Stimulated activated memory B cell treated with anti-CD40 and anti-IgM and Interleukin-4, amounts not matched to agents 10 μg/mL and 1 μg/mL and 100 μg/mL, for 72 hours (primary cell): Measurements from ENCODE around the gene POLR3GL.
"Not testable (repeated sequence)": the region's sequence is repeated elsewhere in the genome, so short reads cannot be mapped to it uniquely, and the experiment has no call there.

Experiments
- ATAC-seq: fragments of 150-1000 bp; cut with Tn5 transposase; 2 replicates; pipeline ENCODE4 v1.10.0; 2021
- H3K27ac Mint-ChIP-seq: one replicate; pipeline ENCODE4 v1.8.0; 2022; ENCODE audit warnings: mild to moderate bottlenecking, mixed read lengths
- H3K27me3 Mint-ChIP-seq: one replicate; pipeline ENCODE4 v1.8.0; 2022; ENCODE audit warnings: mixed read lengths
- H3K36me3 Mint-ChIP-seq: one replicate; pipeline ENCODE4 v1.8.0; 2022; ENCODE audit warnings: mixed read lengths
- H3K4me1 Mint-ChIP-seq: one replicate; pipeline ENCODE4 v1.8.0; 2022; ENCODE audit warnings: mixed read lengths
- H3K4me3 Mint-ChIP-seq: one replicate; pipeline ENCODE4 v1.8.0; 2022; ENCODE audit warnings: mild to moderate bottlenecking, moderate library complexity, mixed read lengths
- H3K9me3 Mint-ChIP-seq: one replicate; pipeline ENCODE4 v1.8.0; 2022; ENCODE audit warnings: mixed read lengths

Gene POLR3GL

DNA sequence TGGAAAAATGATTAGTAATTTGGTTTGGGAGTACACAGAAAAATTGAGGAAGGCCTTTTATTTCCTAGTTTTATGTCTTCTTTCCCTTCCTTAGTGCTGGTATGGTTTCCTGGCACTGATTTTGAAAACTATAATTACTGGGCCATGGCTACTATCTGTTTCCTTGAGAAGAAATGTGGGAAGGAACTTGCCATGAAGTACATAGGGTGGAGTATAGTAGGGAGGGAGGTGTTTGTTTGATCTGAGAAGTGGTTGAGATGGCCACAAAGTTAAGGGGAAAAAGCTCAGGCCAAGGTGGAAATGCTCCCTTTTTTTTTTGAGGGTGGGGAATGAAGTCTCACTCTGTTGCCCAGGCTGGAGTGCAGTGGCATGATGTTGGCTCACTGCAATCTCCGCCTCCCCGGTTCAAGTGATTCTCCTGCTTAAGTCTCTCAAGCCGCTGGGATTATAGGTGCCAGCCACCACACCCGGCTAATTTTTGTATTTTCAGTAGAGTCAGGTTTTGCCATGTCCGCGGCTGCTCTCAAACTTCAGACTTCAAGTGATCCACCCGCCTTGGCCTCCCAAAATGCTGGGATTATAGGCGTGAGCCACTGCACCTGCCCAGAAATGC, 45.7 kb downstream of the POLR3GL start:
- ATAC-seq: no peak
- Mint-ChIP-seq H3K9me3 (no peaks in the 10 kb centered on the region), H3K4me3 (no peak overlapping the region), H3K27me3 (no peaks in the 10 kb centered on the region), H3K27ac (peak overlapping the region; percentile 28), H3K36me3 (no peaks in the 10 kb centered on the region), H3K4me1 (peaks cover 30% of the 10 kb centered on the region)

DNA sequence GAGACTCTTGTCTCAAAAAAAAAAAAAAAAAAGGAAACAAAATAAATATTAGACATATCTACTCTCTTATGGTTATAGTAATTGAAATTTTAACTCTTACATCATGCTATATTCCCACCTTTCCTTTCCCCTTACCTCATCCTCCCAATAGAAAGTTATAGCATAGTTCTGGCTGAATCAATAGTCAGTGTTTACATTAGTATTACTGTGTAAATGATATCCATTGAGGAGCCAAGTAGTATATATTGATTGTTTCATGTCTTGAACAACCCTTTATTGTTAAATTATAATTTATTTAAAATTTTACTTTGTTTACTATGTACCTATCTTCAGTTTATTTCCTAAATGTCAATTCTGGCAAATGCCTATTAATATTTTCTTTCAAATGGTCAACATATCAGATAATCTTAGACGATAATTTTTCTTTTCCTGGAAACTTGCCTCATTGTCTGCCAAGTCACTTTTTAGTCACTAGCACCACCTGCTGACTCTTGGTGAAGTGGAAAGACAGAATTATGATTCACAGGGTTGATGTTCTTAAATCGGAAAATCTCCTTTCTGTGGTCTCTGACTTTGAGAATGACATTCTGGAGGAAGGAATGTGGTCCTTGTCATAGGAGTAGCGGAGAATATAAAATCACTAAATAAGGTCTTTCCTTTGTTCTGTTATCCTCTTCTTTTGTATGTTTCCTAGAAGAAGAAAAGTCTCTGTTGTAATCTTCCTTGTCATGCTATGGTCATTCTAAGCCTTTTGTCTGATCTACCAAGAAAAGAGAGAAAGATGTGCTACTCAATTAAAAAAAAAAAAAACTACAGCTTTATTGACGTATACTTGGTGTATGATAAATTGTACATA, 48.4 kb downstream of the POLR3GL start:
- Mint-ChIP-seq H3K27me3 (no peaks in the 10 kb centered on the region), H3K4me3 (no peak overlapping the region), H3K27ac (no peak overlapping the region), H3K36me3 (no peaks in the 10 kb centered on the region), H3K9me3 (no peaks in the 10 kb centered on the region), H3K4me1 (peaks cover 5% of the 10 kb centered on the region)
- ATAC-seq: no peak

DNA sequence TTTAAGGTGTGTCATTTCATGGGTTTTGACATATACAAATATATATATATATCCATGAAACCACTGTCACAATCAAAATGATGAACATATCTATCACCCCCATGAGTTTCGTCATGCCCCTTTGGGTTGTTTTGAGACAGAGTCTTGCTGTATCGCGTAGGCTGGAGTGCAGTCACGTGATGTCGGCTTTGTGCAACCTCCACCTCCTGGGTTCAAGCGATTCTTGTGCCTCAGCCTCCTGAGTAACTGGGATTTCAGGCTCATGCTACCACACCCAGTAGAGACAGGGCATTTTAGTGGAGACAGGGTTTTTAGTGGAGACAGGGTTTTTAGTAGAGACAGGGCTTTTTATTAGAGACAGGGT, 49.1 kb downstream of the POLR3GL start:
- no peak overlapping the region for H3K27ac Mint-ChIP-seq
- ATAC-seq: no peak
- H3K9me3 Mint-ChIP-seq: no peaks in the 10 kb centered on the region
- H3K27me3 Mint-ChIP-seq: peaks cover 4% of the 10 kb centered on the region
- peaks cover 5% of the 10 kb centered on the region for H3K4me1 Mint-ChIP-seq
- H3K36me3 Mint-ChIP-seq: no peaks in the 10 kb centered on the region
- H3K4me3 Mint-ChIP-seq: no peak overlapping the region

DNA sequence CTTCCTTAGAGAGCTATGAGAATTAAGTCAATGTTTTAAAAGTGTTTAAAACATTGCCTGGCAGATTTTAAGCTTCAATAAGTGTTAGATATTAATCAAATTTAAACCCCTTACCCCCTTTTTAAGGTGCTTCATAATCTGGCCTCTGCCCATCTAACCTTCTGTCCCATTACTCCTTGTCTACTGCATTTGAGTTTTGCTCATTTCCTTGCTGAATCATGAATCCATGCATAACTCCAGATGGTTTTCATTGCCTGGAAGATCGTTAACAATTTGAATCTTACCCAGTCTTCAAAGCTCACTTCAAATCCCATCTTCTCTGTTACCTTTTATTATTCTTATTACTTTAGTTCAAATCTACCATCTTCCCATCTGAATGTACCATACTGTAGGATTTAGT, 52.4 kb downstream of the POLR3GL start:
- no peak overlapping the region for H3K27ac Mint-ChIP-seq
- no peaks in the 10 kb centered on the region for H3K9me3 Mint-ChIP-seq
- no peak overlapping the region for H3K4me3 Mint-ChIP-seq
- H3K36me3 Mint-ChIP-seq: no peaks in the 10 kb centered on the region
- ATAC-seq: no peak
- H3K4me1 Mint-ChIP-seq: peaks cover 22% of the 10 kb centered on the region
- H3K27me3 Mint-ChIP-seq: peaks cover 37% of the 10 kb centered on the region

DNA sequence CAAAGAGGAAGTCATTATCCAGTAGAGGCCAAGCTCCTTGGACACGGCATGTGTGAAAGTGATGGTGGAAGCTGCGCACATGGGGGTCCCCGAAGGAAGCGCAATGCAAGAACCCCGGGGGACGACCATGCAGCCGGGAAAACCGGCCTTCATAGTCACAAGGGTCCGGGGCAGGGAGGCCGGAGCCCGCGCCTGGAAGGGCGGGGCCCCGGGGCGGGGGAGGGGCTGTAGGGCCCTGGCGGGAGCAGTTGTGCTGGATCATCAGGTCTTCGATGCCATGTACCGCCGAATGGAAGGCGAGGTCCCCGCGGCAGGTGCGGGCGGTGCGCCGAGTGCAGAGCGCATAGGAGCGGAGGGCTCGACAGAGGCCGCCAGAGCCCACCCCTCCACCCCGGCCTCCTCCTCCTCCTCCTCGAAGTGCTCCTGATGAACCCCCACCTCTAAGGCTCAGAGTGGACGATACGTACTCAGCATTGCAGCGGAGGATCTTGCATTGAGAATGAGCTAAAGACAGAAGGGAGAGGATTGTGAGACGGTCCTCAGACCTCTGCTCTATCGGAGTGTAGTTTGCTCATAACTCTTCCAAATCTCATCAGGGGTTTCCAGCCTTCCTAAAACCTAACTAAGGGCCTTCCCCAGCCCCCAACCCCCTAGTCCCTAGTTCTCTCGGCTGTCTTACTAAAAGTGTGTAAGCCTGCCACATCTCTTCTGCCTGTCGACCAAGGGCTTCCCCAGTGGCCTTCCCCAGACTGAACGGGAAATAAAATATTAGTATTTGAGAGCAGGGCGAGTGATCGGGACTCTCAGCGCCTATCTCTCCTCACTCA, 55.0 kb downstream of the POLR3GL start:
- Mint-ChIP-seq H3K27ac (no peak overlapping the region), H3K9me3 (no peaks in the 10 kb centered on the region), H3K4me1 (peaks cover 17% of the 10 kb centered on the region), H3K36me3 (no peaks in the 10 kb centered on the region), H3K27me3 (peaks cover 40% of the 10 kb centered on the region), H3K4me3 (peak overlapping the region; percentile 55)
- ATAC-seq: peak; percentile 50

DNA sequence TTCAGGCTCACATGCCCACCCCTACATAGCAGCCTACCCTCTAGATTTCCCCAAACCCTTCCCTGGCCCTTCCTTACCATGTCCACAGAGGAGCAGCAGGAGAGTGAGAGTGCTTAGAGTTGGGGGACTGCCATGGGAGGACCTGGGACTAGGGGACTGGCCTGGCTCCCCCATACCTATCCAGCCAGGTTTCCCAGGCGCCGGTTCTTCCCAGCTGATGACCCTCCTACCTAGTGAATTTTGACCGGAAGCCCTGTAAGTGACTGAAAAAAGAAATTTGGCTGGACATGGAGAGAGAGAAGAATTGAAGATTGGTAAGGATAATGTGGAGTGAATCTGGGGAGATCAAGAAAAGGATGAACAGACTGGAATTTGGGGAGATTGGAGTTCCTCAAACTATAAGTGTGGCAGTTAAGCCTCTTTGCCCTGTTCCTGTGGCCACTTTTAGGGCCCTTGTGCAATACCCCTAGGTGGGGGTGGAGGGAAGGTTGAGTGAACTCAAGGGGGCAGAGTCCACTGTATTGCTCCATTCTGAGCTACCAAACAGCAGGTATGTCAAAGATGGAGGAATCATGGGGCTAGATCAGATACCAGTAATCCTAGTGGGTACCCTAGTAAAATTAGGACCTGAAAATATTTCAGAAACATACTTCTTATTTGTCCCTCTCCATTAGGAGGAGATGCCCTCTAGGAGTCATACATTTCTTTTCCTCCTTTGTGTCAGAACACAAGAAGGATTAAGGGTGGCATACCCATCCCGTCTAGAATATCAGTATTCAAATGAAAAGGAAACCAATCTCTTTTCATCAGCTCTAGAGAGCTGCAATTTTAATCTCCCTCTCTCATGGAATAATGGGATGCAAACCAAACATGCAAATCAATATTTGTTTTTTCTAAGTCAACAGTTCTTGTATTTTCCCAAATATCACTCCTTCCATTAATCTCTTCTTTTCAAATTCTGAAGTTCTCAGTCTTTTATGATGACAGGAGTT, 55.9 kb downstream of the POLR3GL start:
- no peaks in the 10 kb centered on the region for H3K9me3 Mint-ChIP-seq
- peaks cover 49% of the 10 kb centered on the region for H3K27me3 Mint-ChIP-seq
- H3K27ac Mint-ChIP-seq: no peak overlapping the region
- peak overlapping the region; percentile 55 for H3K4me3 Mint-ChIP-seq
- H3K36me3 Mint-ChIP-seq: no peaks in the 10 kb centered on the region
- H3K4me1 Mint-ChIP-seq: peaks cover 17% of the 10 kb centered on the region
- ATAC-seq: no peak

DNA sequence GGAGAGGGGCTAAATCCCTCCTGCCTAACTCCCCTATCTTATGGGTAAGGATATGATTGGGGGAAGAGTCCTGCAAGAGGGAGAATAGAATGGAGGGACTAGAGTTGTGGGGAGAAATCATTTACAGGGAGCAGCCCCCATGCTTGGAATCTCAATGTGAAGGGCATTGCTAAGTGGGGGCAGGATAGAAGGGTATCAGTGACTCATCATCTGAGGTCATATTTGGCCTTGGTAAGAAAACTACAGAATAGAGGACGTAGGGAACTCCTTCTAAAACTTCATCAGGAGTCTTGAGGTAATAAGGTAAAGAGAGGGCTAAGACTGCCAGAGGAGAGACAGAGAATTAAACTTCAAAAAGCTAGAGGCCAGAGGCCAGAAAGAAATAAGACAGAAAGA, 56.6 kb downstream of the POLR3GL start:
- H3K4me1 Mint-ChIP-seq: peaks cover 17% of the 10 kb centered on the region
- peaks cover 56% of the 10 kb centered on the region for H3K27me3 Mint-ChIP-seq
- ATAC-seq: no peak
- H3K36me3 Mint-ChIP-seq: no peaks in the 10 kb centered on the region
- H3K27ac Mint-ChIP-seq: no peak overlapping the region
- H3K9me3 Mint-ChIP-seq: no peaks in the 10 kb centered on the region
- no peak overlapping the region for H3K4me3 Mint-ChIP-seq

DNA sequence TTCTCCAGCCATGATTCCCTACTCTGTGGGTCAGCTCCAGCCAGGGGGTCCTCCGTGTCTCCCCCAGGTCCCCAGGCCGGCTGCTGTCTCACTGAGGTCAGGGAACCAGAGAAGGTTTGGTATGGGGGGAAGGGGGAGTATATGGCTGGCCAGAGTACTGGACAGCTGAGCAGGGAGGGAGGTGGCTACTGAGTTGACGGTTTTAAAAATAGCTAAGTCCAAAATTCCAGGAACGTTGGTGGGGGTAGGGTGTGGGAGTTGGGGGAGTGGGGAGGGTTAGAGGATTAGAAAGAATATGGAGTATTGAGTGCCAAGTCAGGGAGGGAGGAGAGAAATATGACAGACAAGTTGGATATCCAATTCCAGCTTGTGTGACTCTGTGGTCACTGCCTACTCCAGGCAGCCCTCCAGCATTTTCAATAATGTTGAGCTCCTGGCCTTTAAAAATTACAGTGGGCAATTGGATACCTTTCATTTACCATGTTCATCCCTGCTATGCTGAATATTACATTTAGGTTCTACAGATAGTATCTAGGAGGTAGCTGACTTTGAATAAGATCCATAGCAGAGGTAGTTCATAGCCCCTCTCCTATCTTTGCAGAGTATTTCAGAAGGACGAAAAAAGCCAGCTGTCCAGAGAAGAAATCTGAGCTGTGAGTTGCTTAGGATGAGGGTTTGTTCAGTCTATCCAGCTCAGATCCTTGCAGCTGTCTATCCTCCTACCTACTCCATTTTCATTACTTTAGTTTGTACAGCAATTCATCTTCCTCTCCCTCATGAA, 57.3 kb downstream of the POLR3GL start, which contains the start of gene HJV:
Gene HJV, minus strand, starts transcription at position 114 of the 781 bp plus-strand sequence. CDS start 1,504 bp downstream, outside the sequence.
- peaks cover 61% of the 10 kb centered on the region for H3K27me3 Mint-ChIP-seq
- H3K4me1 Mint-ChIP-seq: peaks cover 17% of the 10 kb centered on the region
- H3K4me3 Mint-ChIP-seq: no peak within 1 kb of the TSS
- no peaks in the 10 kb centered on the region for H3K9me3 Mint-ChIP-seq
- no peak within 1 kb of the TSS for H3K27ac Mint-ChIP-seq
- H3K36me3 Mint-ChIP-seq: no peaks in the 10 kb centered on the region
- ATAC-seq: no peak

DNA sequence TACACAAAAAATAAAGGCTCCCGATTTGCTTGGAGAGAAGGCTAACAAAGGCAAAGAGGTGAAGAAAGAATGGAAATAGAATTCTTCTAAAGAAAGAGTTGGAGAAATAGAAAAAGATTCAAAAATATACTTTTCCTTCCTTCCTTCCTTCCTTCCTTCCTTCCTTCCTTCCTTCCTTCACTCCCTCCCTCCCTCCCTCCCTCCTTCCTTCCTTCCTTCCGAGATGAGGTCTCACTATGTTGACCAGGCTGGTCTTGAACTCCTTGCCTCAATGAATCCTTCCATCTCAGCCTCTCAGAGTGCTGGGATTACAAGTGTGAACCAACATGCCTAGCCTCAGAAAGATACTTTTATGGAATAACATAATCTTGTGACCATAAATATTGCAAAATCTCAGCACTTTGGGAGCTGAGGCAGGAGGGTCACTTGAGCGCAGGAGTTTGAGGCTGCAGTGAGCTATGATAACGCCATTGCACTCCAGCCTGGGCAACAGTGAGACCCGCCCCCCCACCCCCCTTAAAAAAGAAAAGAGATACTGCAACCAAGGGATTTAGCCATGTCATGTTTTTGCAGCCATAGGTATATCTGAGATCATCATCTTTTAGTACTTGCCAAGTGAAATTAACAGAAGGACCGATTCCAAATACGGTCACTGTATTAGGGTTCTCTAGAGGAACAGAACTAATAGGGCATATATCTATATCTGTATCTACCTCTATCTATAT, 58.1 kb downstream of the POLR3GL start:
- no peak for ATAC-seq
- Mint-ChIP-seq H3K27ac (no peak overlapping the region), H3K9me3 (no peaks in the 10 kb centered on the region), H3K4me3 (no peak overlapping the region), H3K36me3 (no peaks in the 10 kb centered on the region), H3K27me3 (peaks cover 65% of the 10 kb centered on the region), H3K4me1 (peaks cover 17% of the 10 kb centered on the region)

DNA sequence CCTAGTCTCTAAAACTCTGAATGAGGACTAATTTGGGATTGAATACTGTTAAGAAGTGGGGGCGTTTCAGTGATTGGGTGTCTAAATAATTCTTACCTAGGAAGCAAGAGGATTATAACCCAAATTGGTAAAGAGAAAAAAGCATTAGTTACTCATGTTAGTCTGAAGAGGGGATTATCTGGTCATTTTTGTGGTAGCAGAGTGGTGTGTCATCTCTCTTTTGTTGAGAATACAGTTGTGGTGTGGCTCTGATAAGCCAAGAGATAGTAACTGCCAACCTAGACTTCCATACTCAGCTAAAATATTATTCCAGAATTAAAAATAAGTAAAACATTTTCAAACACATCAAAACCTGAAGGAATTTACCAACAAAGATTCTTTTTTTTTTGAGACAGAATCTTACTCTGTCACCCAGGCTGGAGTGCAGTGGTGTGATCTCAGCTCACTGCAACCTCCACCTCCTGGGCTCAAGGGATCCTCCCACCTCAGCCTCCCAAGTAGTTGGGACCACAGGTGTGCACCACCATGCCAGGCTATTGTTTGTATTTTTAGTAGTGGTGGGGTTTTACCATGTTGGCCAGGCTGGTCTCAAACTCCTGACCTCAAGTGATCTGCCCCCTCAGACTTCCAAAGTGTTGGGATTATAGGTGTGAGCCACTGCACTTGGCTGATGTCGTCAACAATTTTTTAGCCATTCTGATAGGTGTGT, 61.5 kb downstream of the POLR3GL start:
- H3K9me3 Mint-ChIP-seq, H3K4me3 Mint-ChIP-seq, H3K36me3 Mint-ChIP-seq, H3K4me1 Mint-ChIP-seq, H3K27ac Mint-ChIP-seq, ATAC-seq: not testable (repeated sequence)
- peaks cover 50% of the 10 kb centered on the region for H3K27me3 Mint-ChIP-seq

DNA sequence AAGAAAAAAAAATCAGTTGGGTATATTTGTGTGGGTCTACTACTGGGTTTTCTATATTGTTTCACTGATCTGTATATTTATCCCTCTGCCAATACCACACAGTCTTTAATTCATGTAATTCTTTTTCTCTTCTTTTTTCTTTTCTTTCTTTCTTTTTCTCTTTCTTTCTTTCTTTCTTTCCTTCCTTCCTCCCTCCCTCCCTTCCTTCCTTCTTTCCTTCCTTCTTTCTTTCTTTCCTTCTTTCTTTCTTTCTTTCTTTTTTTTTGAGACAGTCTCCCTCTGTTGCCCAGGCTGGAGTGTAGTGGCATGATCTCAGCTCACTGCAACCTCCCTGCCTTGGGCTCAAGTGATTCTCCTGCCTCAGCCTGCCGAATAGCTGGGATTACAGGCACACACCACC, 62.2 kb downstream of the POLR3GL start:
- not testable (repeated sequence) for ATAC-seq, H3K4me3 Mint-ChIP-seq, H3K9me3 Mint-ChIP-seq, H3K27ac Mint-ChIP-seq, H3K4me1 Mint-ChIP-seq, H3K36me3 Mint-ChIP-seq
- H3K27me3 Mint-ChIP-seq: peaks cover 44% of the 10 kb centered on the region
